Measurements from ENCODE around the gene SFI1.

- no peak for TF ChIP-seq POLR2A (IDR thresholded peaks at IDR 0.05)
- TF ChIP-seq, protein P1, sequence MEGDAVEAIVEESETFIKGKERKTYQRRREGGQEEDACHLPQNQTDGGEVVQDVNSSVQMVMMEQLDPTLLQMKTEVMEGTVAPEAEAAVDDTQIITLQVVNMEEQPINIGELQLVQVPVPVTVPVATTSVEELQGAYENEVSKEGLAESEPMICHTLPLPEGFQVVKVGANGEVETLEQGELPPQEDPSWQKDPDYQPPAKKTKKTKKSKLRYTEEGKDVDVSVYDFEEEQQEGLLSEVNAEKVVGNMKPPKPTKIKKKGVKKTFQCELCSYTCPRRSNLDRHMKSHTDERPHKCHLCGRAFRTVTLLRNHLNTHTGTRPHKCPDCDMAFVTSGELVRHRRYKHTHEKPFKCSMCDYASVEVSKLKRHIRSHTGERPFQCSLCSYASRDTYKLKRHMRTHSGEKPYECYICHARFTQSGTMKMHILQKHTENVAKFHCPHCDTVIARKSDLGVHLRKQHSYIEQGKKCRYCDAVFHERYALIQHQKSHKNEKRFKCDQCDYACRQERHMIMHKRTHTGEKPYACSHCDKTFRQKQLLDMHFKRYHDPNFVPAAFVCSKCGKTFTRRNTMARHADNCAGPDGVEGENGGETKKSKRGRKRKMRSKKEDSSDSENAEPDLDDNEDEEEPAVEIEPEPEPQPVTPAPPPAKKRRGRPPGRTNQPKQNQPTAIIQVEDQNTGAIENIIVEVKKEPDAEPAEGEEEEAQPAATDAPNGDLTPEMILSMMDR (IDR thresholded peaks at IDR 0.05), result no peak
Measured at GRCh38 chr22:31653944-31654343, 157.6 kb downstream of the SFI1 start.
